B cell (primary cell): ENCODE results near the gene PIP4K2C. TPM values are rescaled to one million over a fixed set of nuclear protein-coding genes. Genes with fewer than 3 reads are reported as not detected.
"Not testable (repeated sequence)": the region's sequence is repeated elsewhere in the genome, so short reads cannot be mapped to it uniquely, and the experiment has no call there.

Experiments used
- ATAC-seq: fragments of 200-7000 bp; cut with Tn5 transposase; one replicate; pipeline ENCODE4 v1.10.0; 2021; ENCODE audit warnings: low read depth, mild to moderate bottlenecking, moderate number of reproducible peaks, moderate library complexity
- CTCF ChIA-PET: fragments of 350-600 bp; sonication (Branson Sonifier 250); formaldehyde crosslinking; loops from one replicate; lab custom pipeline; 2021; ENCODE audit warnings: antibody characterized with exemption, inconsistent platforms; lab: Charles Lee
- POLR2A ChIA-PET: fragments of 350-600 bp; sonication (Branson Sonifier 250); formaldehyde crosslinking; loops from one replicate; lab custom pipeline; 2021; ENCODE audit warnings: antibody characterized with exemption; lab: Charles Lee
- DNase-seq: peaks from one replicate; pipeline ENCODE4 v3.0.0; 2013
- H2AFZ ChIP-seq: 2 replicates; pipeline ENCODE4 v1.6.1; 2012; ENCODE audit warnings: mild to moderate bottlenecking, low read depth, low read length; ENCODE audit not compliant: insufficient read depth, poor library complexity, severe bottlenecking
- H3K27ac ChIP-seq, 2 donors: 1 replicate in 1 of 2; 2 replicates in 1 of 2; pipeline ENCODE4 v1.5.1; 2012 to 2013; ENCODE audit warnings: low read length in 2 of 2, mild to moderate bottlenecking in 2 of 2, moderate library complexity in 1 of 2
- H3K27me3 ChIP-seq, 4 experiments: fragments of 200-600 bp in 1 of 4; sonication (generic) in 1 of 4; replicated peaks in 1 of 4; 1 replicate in 2 of 4; 2 replicates in 2 of 4; pipeline versions ENCODE4 v1.6.1 to v1.7.0; 2013 to 2016; ENCODE audit warnings: low read length in 3 of 4, mild to moderate bottlenecking in 2 of 4, mixed read lengths in 1 of 4, moderate library complexity in 1 of 4; ENCODE audit not compliant: insufficient read depth in 4 of 4, control insufficient read depth in 3 of 4; ENCODE audit errors: control extremely low read depth in 1 of 4
- H3K36me3 ChIP-seq, 2 experiments: replicated peaks in 1 of 2; 1 replicate in 1 of 2; 2 replicates in 1 of 2; pipeline versions ENCODE4 v1.6.1 to v1.7.1; 2013; ENCODE audit warnings: low read length in 1 of 2; ENCODE audit not compliant: insufficient read depth in 2 of 2, control insufficient read depth in 1 of 2; ENCODE audit errors: control extremely low read depth in 1 of 2, extremely low read depth in 1 of 2
- H3K4me1 ChIP-seq, 2 donors: fragments of 200-600 bp in 1 of 2; sonication (generic) in 1 of 2; 1 replicate in 1 of 2; 2 replicates in 1 of 2; pipeline versions ENCODE4 v1.5.1 to v1.6.1; 2013 to 2017; ENCODE audit warnings: low read length in 2 of 2; ENCODE audit not compliant: control insufficient read depth in 2 of 2, insufficient read depth in 2 of 2
- H3K4me2 ChIP-seq: replicated peaks from 2 replicates; pipeline ENCODE3; 2012; ENCODE audit warnings: mild to moderate bottlenecking, low read depth, low read length; ENCODE audit not compliant: poor library complexity, severe bottlenecking
- H3K4me3 ChIP-seq, 5 experiments: fragments of 200-600 bp in 1 of 5; sonication (generic) in 1 of 5; 1 replicate in 3 of 5; 2 replicates in 2 of 5; pipeline versions ENCODE4 v1.5.1 to v1.7.0; 2011 to 2016; ENCODE audit warnings: low read length in 4 of 5, mild to moderate bottlenecking in 4 of 5, low read depth in 2 of 5, control low read depth in 1 of 5, moderate library complexity in 1 of 5; ENCODE audit not compliant: insufficient read depth in 1 of 5; ENCODE audit errors: control extremely low read depth in 1 of 5, extremely low read depth in 1 of 5
- H3K79me2 ChIP-seq: fragments of 200-600 bp; sonication (generic); one replicate; pipeline ENCODE4 v1.6.0; 2016; ENCODE audit warnings: low read length; ENCODE audit not compliant: control insufficient read depth, insufficient read depth
- H3K9ac ChIP-seq: fragments of 200-600 bp; sonication (generic); 2 replicates; pipeline ENCODE4 v1.6.1; 2017; ENCODE audit warnings: mild to moderate bottlenecking, low read length, moderate library complexity
- H3K9me3 ChIP-seq, 3 donors: one replicate each; pipeline versions ENCODE4 v1.6.1 to v1.7.1; 2013; ENCODE audit warnings: low read length in 2 of 3; ENCODE audit not compliant: control insufficient read depth in 2 of 3, insufficient read depth in 1 of 3; ENCODE audit errors: control extremely low read depth in 1 of 3
- H4K20me1 ChIP-seq: 2 replicates; pipeline ENCODE4 v1.6.0; 2012; ENCODE audit warnings: mild to moderate bottlenecking, low read length; ENCODE audit not compliant: insufficient read depth, control insufficient read depth, poor library complexity, severe bottlenecking
- H3K27ac Mint-ChIP-seq: one replicate; pipeline ENCODE4 v1.8.0; 2021; ENCODE audit warnings: mixed read lengths
- H3K27me3 Mint-ChIP-seq: one replicate; pipeline ENCODE4 v1.8.0; 2021; ENCODE audit warnings: mixed read lengths
- H3K4me1 Mint-ChIP-seq: one replicate; pipeline ENCODE4 v1.8.0; 2021; ENCODE audit warnings: mixed read lengths
- H3K4me3 Mint-ChIP-seq: one replicate; pipeline ENCODE4 v1.8.0; 2021; ENCODE audit warnings: mixed read lengths
- H3K9me3 Mint-ChIP-seq: one replicate; pipeline ENCODE4 v1.8.0; 2022; ENCODE audit warnings: mixed read lengths; ENCODE audit not compliant: insufficient read depth
- EZH2 ChIP-seq: IDR thresholded peaks from 2 replicates; pipeline ENCODE4 v1.6.1; 2012; ENCODE audit warnings: borderline replicate concordance, low read depth, mild to moderate bottlenecking, moderate library complexity, low read length; ENCODE audit not compliant: insufficient read depth, poor library complexity, severe bottlenecking
- WGBS: methylation state at CpG from one replicate; pipeline ENCODE4 v1.1.5; 2013; ENCODE audit warnings: missing lambda C conversion rate; ENCODE audit not compliant: insufficient coverage; 5-methylcytosine and 5-hydroxymethylcytosine counted together
- intact Hi-C: fragments of 100-400 bp; cut with micrococcal nuclease; formaldehyde crosslinking; loops from one replicate; pipeline ENCODE4 v1.10.0; 2022
- polyA plus RNA-seq: library from polyadenylated mRNA; depleted of rRNA; stranded (reverse); fragments of >200 nt; gene quantifications from 2 replicates; pipeline ENCODE4 v1.2.3, GENCODE V29; 2012
- total RNA-seq, 2 donors: library from RNA; stranded (reverse); fragments of 120-200 nt in 1 of 2; gene quantifications; 1 replicate in 1 of 2; 2 replicates in 1 of 2; pipeline versions ENCODE4 v1.2.3 to v1.2.4, GENCODE V29; 2013 to 2022
- TF ChIP-seq, protein P1 (sequence below): fragments of 200-600 bp; IDR thresholded peaks from one replicate; pipeline ENCODE4 v1.8.0; 2022; ENCODE audit warnings: antibody characterized with exemption, mild to moderate bottlenecking

PIP4K2C gene
- total and polyA plus RNA-seq, 2 donors (not counting 1 experiment from before 2014, with no cell fraction given): 20.1 to 21.3 TPM

GRCh38 chr12:57568838-57569237 is 22.2 kb upstream of the PIP4K2C start:
- no peaks in the 10 kb centered on the region for H3K9me3 Mint-ChIP-seq
- peaks cover 0 to 7% (median 0%) of the 10 kb centered on the region in 4 experiments for H3K27me3 ChIP-seq
- no peak overlapping the region for H3K4me2 ChIP-seq
- ATAC-seq (no peak), DNase-seq (no peak)
- no peak overlapping the region for H3K4me3 ChIP-seq
- no peaks in the 10 kb centered on the region for H3K4me1 ChIP-seq
- H3K27ac Mint-ChIP-seq: no peak overlapping the region
- H3K4me1 Mint-ChIP-seq: no peaks in the 10 kb centered on the region
- H3K36me3 ChIP-seq: no peaks in the 10 kb centered on the region
- peaks cover 28% of the 10 kb centered on the region for H3K27me3 Mint-ChIP-seq
- H3K9me3 ChIP-seq: no peaks in the 10 kb centered on the region
- POLR2A ChIA-PET: no interaction called here
- H2AFZ ChIP-seq: no peak overlapping the region
- no peak overlapping the region for H3K27ac ChIP-seq
- no peak overlapping the region for H3K4me3 Mint-ChIP-seq
- intact Hi-C loops: no loop called here
- no peak overlapping the region for H3K9ac ChIP-seq
- 93% methylated on average over 5 of the region's 6 CpGs for WGBS
- TF ChIP-seq EZH2: no peak
- TF ChIP-seq, protein P1, sequence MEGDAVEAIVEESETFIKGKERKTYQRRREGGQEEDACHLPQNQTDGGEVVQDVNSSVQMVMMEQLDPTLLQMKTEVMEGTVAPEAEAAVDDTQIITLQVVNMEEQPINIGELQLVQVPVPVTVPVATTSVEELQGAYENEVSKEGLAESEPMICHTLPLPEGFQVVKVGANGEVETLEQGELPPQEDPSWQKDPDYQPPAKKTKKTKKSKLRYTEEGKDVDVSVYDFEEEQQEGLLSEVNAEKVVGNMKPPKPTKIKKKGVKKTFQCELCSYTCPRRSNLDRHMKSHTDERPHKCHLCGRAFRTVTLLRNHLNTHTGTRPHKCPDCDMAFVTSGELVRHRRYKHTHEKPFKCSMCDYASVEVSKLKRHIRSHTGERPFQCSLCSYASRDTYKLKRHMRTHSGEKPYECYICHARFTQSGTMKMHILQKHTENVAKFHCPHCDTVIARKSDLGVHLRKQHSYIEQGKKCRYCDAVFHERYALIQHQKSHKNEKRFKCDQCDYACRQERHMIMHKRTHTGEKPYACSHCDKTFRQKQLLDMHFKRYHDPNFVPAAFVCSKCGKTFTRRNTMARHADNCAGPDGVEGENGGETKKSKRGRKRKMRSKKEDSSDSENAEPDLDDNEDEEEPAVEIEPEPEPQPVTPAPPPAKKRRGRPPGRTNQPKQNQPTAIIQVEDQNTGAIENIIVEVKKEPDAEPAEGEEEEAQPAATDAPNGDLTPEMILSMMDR: no peak
- no peaks in the 10 kb centered on the region for H3K79me2 ChIP-seq
- no peaks in the 10 kb centered on the region for H4K20me1 ChIP-seq
- CTCF ChIA-PET: no interaction called here

DNA sequence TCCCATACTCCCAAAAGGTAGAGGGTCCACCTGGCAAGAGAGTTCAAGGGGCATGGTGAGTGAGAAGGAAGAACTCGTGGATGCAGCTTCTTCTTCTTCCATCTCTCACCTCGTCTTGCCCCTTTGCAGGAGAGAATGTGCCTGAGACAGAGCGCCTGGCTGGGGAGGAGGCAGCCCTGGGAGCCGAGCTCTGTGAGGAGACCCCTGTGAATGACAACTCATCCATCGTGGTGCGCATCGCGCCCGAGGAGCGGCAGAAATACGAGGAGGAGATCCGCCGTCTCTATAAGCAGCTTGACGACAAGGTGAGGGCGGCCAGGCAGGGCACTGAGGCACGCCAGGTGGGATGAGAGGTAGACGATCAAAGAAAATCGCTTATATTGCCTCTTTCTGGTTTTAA is 21.1 kb upstream of the PIP4K2C start:
- Histone ChIP-seq H3K4me2 (no peak overlapping the region), H4K20me1 (no peaks in the 10 kb centered on the region), H3K9ac (no peak overlapping the region), H3K36me3 (no peaks in the 10 kb centered on the region), H3K27me3 (no peaks in the 10 kb centered on the region), H3K9me3 (no peaks in the 10 kb centered on the region), H3K4me1 (no peaks in the 10 kb centered on the region), H3K79me2 (no peaks in the 10 kb centered on the region), H3K27ac (no peak overlapping the region), H3K4me3 (no peak overlapping the region), H2AFZ (no peak overlapping the region)
- Mint-ChIP-seq H3K27me3 (peaks cover 18% of the 10 kb centered on the region), H3K27ac (no peak overlapping the region), H3K4me1 (no peaks in the 10 kb centered on the region), H3K9me3 (no peaks in the 10 kb centered on the region), H3K4me3 (no peak overlapping the region)
- POLR2A ChIA-PET: no interaction called here
- ATAC-seq: no peak
- CTCF ChIA-PET: no interaction called here
- intact Hi-C loops: no loop called here
- TF ChIP-seq EZH2: no peak
- TF ChIP-seq, protein P1: no peak
- DNase-seq: no peak
- WGBS: 97% methylated on average over 16 of the region's 18 CpGs

DNA sequence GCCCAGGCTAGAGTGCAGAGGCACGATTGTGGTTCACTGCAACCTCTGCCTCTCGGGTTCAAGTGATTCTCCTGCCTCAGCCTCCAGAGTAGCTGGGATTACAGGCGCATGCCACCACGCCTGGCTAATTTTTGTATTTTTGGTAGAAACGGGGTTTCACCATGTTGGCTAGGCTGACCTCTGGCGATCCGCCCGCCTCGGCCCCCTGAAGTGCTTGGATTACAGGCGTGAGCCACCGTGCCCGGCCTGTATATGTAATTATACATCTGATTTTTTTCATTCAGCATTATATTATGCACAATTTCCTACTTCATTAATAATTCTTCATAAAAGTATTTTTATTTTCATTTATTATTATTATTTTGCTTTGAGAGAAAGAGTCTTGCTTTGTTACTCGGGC is 20.6 kb upstream of the PIP4K2C start:
- DNase-seq, H3K4me3 Mint-ChIP-seq, H3K9ac ChIP-seq, intact Hi-C loops, H3K4me3 ChIP-seq, H3K79me2 ChIP-seq, H3K9me3 Mint-ChIP-seq, H3K4me1 ChIP-seq, H3K36me3 ChIP-seq, H3K4me2 ChIP-seq, H3K27ac Mint-ChIP-seq, H4K20me1 ChIP-seq, POLR2A ChIA-PET, ATAC-seq, H3K27me3 ChIP-seq, H3K9me3 ChIP-seq, H3K27ac ChIP-seq, H2AFZ ChIP-seq, H3K4me1 Mint-ChIP-seq: not testable (repeated sequence)
- H3K27me3 Mint-ChIP-seq: peaks cover 16% of the 10 kb centered on the region
- CTCF ChIA-PET: interaction anchor here (1.1 to 2.0 kb wide), 3 partner anchors 9 to 111 kb away, joined by 3 to 9 read pairs (median 3); no protein-coding TSS in a partner anchor
- 92% methylated on average over 4 of the region's 13 CpGs for WGBS
